T47D (cell line): Measurements from ENCODE around the gene PCNX4.
"Not testable (repeated sequence)": the region's sequence is repeated elsewhere in the genome, so short reads cannot be mapped to it uniquely, and the experiment has no call there.

ENCODE experiments used
- DNase-seq, 2 experiments: peaks; one replicate each; pipeline versions ENCODE4 v3.0.0 to v3.0.0-alpha.2; 2011 to 2012; ENCODE audit warnings: low read depth in 1 of 2, low spot score in 1 of 2
- JUND ChIP-seq: IDR thresholded peaks from 2 replicates; pipeline ENCODE4 v1.6.1; 2012; ENCODE audit warnings: low read depth
- in situ Hi-C: cut with HindIII; loops from 2 replicates; pipeline ENCODE4 v1.10.0; 2016; ENCODE audit warnings: low sequenced_read_pairs, low pct_unique_long_range_greater_than_20kb

Gene PCNX4

DNA sequence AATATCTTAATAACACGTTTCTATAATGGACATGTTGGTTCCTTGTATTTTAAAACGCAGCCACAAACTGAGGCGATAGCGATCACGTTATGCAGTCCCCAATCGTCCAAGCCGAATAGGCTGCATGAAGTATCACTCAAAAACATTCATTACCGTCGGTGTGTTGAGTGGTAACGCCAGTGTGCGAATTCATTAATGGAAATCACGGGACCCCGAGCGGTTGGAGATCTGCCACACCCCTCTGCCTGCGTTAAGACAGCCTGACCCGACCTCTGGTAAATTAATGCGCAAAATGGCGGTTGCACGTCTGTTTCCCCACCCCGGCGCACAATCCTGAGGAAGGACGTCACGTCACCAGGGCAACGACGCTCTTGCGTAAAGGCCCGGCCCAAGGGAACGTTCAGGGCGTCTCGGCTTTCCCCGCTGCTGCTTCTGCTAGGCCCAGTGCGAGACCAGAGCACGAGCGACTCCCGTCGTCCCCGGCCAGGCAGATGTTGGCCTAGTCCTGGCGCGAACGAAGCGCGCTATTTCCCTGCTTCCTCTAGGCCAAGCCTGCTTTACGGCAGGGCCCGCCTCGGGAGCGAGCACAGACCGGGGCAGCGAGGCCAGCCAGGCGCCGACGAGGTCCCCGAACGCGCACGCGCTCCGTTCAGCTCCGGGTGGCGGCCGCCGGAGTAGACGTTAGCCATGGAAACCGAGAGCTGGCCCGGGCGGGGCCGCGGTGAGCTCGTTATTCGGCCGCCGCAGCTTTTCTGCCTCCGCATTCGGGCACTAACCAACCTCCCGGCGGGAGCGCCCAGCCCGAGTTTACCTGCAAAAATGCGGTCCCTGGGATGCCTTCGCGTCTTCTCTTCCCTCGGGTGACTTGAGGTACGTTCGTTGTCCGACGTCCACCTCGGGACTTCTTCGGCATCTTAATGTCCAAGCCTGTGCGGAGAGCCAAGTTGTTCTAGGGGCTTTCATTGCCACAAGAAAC, at the start of gene PCNX4:
TSS of gene PCNX4 (plus strand) at position 374 of the 976 bp plus-strand sequence. CDS start 15,716 bp downstream, outside the sequence.
- in situ Hi-C loops = no loop called here

DNA sequence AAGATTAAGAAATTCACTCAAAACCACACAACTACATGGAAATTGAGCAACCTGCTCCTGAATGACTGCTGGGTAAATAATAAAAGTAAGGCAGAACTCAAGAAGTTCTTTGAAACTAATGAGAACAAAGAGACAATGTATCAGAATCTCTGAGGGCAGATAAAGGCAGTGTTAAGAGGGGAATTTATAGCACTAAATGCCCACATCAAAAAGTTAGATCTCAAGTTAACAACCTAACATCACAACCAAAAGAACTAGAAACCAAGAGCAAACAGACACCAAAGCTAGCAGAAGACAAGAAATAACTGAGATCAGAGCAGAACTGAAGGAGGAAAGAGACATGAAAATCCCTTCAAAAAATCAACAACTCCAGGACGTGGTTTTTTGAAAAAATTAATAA, 43.7 kb upstream of the PCNX4 start:
- in situ Hi-C loops, DNase-seq: not testable (repeated sequence)

More for the DNA sequence above, at the start of gene PCNX4:
- TF ChIP-seq JUND = no peak
- DNase-seq = peak; percentile 90 to 99

DNA sequence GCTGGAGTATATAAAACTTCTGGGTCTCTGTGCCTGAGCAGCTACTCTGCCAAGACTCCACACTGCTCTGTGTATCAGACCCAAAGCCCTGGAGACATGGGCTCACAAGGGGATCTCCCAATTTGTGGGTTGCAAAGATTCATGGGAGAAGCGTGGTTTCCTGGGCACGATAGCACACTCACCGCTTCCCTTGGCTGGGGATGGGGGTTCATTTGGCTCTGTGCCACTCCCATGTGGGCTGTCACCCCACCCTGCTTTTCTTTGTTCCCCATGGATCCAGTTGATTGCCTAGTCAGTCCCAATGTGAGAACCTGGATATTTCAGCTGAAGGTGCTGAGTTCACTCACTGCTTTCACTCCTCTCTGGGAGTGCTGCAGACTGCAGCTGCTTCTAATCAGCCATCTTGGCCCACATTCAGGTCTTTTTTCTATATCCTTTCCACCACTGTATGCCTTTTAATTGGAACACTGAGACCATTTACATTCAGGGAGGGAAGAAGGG, 40.0 kb upstream of the PCNX4 start:
- in situ Hi-C loops = no loop called here
- no peak for TF ChIP-seq JUND
- no peak for DNase-seq

DNA sequence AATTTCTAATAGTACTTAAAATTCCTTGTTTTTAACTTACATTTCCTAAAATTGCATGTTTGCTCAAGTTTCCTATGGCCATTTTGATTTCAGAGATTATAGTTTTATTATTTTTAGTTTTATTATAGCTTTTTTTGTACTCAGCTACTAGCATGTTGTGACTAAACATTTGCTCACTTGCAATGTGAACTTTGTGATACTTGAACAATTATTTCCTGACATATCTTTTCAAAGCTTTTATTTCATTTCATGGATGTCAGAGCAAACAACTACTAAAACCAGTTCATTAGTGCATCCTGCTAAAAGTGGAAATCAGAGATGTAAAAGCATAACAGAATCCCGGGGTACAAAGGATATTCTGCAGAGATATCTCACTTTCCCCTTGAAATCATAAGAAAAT, 33.6 kb upstream of the PCNX4 start:
- no peak for TF ChIP-seq JUND
- no peak for DNase-seq
- in situ Hi-C loops = no loop called here

DNA sequence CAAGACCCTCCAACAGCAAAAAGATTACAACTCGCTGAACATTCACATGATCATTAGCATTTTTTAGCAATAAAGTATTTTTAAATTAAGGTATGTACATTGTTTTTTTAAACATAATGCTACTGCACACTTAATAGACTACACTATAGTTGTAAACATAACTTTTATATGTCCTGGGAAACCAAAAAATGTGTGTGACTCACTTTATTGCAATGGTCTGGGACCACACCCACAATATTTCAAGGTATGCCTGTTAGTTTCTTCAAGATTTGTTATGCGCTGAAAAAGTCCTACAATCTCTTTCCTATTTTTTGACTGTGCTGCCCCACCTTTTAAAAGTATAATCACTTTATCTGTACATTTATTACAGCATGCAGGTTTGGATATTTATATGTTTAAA, 30.4 kb upstream of the PCNX4 start:
- in situ Hi-C loops = no loop called here
- no peak for DNase-seq
- TF ChIP-seq JUND = no peak

DNA sequence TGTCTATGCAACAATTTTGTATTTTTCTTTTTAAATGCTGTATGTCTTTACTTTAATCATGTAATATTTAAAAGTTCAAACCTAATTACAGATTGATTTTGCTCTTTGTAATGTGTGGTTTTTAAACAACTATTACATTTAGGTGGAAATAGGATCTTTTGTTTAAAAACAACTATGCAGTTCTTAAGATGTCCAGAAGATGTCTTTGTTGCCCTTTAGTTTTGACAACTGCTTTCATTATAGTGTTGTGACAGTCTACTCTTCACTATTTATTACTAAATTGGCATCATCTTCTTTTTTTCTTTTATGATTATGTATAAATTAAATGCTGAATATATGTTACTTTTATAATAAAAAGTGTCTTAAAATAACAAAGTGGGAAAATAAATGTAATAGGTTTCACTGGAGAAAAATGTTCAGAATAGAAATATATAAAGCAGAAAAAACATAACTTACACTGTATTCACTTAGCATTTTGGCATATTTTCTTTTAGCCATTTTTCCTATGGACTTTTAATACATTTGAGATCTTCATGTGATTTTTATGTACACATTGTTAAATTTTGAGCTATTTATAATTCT, 27.1 kb upstream of the PCNX4 start:
- in situ Hi-C loops = no loop called here
- TF ChIP-seq JUND = no peak
- DNase-seq = peak; percentile 22 to 49

DNA sequence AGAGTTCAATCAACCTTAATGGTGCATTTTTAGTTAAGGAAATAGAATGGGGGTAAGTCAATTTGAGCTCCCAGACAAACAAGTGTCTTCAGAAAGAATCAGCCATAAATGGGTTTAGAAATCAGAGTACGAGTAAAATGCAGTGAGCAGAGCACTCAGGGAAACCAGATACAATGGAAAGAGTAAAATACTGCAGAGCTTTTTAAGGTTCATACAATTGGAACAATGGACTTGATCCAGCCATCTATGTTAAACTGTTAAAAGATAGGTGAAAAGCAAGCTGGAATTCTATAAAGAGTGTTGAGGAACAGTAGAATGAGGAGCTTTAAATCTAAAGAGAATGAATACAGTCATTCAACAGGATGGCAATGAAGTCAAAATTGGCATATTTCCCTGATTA, 23.8 kb upstream of the PCNX4 start:
- TF ChIP-seq JUND = no peak
- no peak for DNase-seq
- in situ Hi-C loops = no loop called here

DNA sequence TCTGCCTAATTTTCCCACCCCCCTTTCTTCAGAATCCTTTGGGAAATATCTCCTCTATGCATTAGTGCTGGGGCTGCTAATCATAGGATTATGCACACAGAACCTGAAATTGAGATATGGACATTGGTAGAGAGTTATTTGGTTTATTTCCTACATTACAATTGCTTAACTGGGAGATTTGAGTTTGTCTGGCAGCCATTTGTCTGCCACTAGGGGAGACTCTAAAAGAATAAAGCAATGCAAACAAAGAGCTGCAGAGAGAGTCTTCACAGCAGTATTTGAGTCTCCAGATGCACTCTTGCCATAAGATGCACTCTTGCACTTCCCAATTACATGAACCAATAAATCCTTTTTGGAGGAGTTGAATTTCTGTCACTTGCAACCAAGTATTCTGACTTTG, 12.0 kb upstream of the PCNX4 start:
- in situ Hi-C loops = no loop called here
- TF ChIP-seq JUND = no peak
- DNase-seq = no peak

DNA sequence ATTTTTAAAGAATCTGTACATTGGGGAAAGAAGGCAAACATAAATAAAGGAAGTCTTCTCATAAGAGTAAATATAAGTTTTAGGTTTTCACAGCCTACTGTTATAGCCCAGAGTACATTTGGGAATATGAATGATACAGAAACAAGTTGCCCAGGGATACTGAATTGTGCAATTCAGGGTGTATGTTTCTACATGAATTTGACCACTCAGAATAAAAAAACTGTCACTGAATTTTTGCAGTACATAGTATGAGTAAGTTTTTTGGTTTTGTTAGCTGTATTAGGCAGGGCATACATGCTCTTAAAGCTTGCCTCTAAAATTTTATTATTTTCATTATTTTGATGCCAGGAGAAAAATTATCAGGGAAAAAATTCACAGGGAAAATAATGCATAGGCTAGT, 6.6 kb upstream of the PCNX4 start:
- TF ChIP-seq JUND = no peak
- in situ Hi-C loops = no loop called here
- DNase-seq = no peak

DNA sequence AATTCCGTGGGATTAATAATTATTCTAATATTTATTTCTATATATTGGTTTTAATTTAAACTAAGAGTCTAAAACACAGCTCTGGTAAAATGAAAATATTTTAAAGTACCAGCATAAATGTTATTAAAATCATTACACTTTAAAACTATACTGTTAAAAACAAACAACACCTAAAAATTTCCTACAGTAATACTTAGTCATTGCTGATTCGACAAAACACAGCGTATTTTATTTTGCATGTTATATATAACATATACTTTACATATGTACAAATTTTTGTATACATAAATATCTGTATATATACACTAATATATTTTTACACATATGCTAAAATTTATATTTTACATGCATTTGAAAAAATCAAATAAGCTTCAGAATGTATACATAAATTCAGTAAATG, 6.0 kb upstream of the PCNX4 start:
- in situ Hi-C loops = no loop called here
- no peak for TF ChIP-seq JUND
- no peak for DNase-seq

DNA sequence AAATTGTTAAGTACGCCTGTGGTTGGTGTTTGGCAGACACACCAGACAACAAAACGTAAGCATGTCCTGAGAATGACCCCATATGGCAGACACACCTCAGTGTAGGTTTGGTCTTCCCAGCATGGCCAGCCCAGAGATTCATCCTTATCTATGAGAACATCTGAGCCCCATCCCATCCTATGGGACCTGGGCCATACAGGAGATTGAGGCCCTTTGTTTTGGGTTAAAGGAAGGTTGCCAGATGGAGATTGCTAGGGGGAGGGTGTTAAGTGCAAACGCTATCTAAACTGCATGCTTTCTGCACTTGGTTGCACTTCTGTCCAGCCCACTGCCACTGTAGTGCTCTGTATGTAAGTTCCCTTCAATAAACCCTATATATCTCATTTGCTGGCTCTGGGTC, 4.1 kb upstream of the PCNX4 start:
- TF ChIP-seq JUND = no peak
- in situ Hi-C loops = no loop called here
- DNase-seq = no peak

DNA sequence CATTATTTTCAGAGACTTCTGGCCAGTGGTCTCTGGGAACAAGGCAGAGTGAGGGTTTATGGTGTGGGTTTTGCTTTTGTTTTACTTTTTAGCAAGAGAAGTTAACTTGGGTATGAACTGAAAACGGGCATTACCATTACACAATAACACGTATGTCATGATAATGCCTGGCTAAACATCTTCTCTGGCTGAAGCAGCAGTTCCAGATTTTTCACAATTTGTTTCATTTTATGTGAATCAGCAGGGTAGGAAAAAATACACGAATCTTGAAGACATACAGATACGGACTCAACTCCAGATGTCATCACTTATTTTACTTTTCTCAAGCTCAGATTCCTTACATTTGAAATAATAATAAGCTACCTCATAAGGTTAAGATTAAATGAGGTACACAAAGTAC, 2.5 kb upstream of the PCNX4 start:
- in situ Hi-C loops = no loop called here
- no peak for DNase-seq
- no peak for TF ChIP-seq JUND

DNA sequence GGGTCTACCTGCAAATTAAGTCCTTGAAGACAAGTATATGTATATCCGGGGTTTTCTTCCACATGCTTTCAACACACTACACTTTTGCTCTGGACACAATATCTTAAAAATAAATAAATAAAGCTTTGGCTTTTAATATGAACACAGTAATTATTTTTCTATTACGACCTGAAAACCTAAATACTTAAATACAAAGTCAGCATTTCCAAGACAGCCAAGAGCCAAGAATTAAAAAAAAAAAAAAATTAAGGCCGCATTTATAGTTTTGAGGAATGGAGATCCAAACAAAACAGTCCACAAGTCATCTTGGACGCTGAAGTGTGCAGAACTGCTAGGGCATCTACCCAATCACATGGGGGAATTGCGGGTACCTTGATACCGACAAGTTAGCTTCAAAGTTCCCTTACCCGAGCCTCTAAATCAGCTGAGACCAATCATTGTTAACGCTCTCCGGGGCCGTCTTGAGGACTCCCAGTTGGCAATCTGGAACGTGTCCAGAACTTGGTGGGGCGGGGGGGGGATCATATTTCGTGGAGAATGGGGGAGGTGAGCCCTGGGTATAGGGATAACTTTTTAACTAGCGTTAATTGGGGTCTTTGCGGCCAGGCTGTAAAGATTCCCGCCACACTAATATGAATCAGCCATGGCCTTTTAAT, 731 bp upstream of the PCNX4 start:
- no peak for TF ChIP-seq JUND
- in situ Hi-C loops = no loop called here
- DNase-seq = peak; percentile 26 to 71
